Measurements from ENCODE around the gene DCLK2. TPM values are rescaled to one million over a fixed set of nuclear protein-coding genes. Genes with fewer than 3 reads are reported as not detected.

The DCLK2 gene
- total RNA-seq, 4 donors from 2014 or later, result 0.61 to 4.0 (median 0.74) TPM

- intact Hi-C loops (cut with DNase I), result loop anchor here (10.0 kb wide), 1 partner anchor 575 kb away; no protein-coding TSS in a partner anchor
- Histone ChIP-seq H3K4me1 (no peaks in the 10 kb centered on the region), H3K36me3 (peaks cover 0 to 10% (median 0%) of the 10 kb centered on the region in 3 donors), H3K27me3 (no peaks in the 10 kb centered on the region), H3K9me3 (no peaks in the 10 kb centered on the region), H3K4me3 (no peak overlapping the region), H3K27ac (no peak overlapping the region)
- TF ChIP-seq, protein P1, sequence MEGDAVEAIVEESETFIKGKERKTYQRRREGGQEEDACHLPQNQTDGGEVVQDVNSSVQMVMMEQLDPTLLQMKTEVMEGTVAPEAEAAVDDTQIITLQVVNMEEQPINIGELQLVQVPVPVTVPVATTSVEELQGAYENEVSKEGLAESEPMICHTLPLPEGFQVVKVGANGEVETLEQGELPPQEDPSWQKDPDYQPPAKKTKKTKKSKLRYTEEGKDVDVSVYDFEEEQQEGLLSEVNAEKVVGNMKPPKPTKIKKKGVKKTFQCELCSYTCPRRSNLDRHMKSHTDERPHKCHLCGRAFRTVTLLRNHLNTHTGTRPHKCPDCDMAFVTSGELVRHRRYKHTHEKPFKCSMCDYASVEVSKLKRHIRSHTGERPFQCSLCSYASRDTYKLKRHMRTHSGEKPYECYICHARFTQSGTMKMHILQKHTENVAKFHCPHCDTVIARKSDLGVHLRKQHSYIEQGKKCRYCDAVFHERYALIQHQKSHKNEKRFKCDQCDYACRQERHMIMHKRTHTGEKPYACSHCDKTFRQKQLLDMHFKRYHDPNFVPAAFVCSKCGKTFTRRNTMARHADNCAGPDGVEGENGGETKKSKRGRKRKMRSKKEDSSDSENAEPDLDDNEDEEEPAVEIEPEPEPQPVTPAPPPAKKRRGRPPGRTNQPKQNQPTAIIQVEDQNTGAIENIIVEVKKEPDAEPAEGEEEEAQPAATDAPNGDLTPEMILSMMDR (IDR thresholded peaks at IDR 0.05), result no peak
- no peak for TF ChIP-seq POLR2A (IDR thresholded peaks at IDR 0.05)
- 87 to 95% methylated on average over 3 of the region's 3 CpGs for WGBS, 2 donors
- no peak for DNase-seq
Observed at GRCh38 chr4:150289881-150290280, 211.6 kb downstream of the DCLK2 start.

DNA sequence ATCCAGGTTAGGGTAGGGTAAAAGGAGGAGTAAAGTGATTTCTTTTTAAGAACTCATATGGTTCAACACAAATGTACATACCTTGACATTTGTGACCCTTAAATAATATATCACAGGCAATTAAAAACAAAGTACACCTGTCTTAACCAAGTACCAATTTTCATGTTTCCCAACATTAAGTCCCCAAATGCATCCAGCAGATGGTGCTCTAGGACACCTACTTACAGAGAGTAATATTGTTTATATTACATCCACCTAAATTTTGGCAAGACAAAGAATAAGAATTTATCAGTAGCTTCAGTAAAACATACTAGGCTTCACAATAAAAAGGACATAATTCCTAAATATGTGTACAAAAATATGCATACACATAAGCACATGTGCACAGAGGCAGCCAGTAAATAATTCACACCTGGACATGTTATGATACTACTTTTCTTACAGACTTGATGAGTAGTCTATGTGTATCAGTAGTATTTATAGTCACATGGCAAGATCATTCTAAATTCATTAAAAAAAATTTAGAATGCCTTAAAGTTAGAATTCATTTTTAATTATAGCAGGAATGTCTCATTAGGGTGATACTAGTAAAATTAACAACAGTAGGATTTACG, 219.7 kb downstream of the DCLK2 start:
- Histone ChIP-seq H3K4me1 (no peaks in the 10 kb centered on the region), H3K27me3 (no peaks in the 10 kb centered on the region), H3K9me3 (no peaks in the 10 kb centered on the region), H3K4me3 (no peak overlapping the region), H3K27ac (no peak overlapping the region), H3K36me3 (no peaks in the 10 kb centered on the region)
- 91 to 94% methylated on average over 1 of the region's 1 CpG for WGBS, 2 donors
- no peak for DNase-seq
- intact Hi-C loops (cut with DNase I), result loop anchor here (10.0 kb wide), 1 partner anchor 567 kb away; no protein-coding TSS in a partner anchor
- no peak for TF ChIP-seq POLR2A (IDR thresholded peaks at IDR 0.05)
- TF ChIP-seq, protein P1 (IDR thresholded peaks at IDR 0.05), result peak; percentile 24 to 64 (median 46)

DNA sequence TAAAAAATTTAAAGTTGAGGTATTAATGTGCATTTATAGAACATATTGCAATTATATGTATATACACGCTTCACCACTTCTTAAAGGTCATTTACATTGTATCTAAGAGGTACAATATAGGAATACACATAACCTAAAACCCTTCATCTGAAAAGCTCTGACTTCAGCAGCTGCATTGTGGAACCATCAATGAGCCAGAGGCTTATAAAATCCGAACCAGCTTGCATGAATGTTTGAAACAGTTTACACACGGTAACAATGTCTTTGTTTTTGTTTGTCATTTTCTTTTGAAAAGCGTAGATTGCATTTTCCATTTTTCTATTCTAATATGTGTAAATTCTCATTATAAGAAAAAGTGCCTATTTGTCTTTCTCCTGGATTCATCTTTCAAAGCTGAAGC, 221.6 kb downstream of the DCLK2 start:
- H3K27ac ChIP-seq, result no peak overlapping the region
- no peaks in the 10 kb centered on the region for H3K4me1 ChIP-seq
- DNase-seq, result no peak
- 89 to 92% methylated on average over 4 of the region's 4 CpGs for WGBS, 2 donors
- no peak for TF ChIP-seq POLR2A (IDR thresholded peaks at IDR 0.05)
- TF ChIP-seq, protein P1 (IDR thresholded peaks at IDR 0.05), result no peak
- intact Hi-C loops (cut with DNase I), result loop anchor here (10.0 kb wide), 1 partner anchor 565 kb away; no protein-coding TSS in a partner anchor
- no peaks in the 10 kb centered on the region for H3K9me3 ChIP-seq
- no peaks in the 10 kb centered on the region for H3K27me3 ChIP-seq
- no peaks in the 10 kb centered on the region for H3K36me3 ChIP-seq
- no peak overlapping the region for H3K4me3 ChIP-seq

DNA sequence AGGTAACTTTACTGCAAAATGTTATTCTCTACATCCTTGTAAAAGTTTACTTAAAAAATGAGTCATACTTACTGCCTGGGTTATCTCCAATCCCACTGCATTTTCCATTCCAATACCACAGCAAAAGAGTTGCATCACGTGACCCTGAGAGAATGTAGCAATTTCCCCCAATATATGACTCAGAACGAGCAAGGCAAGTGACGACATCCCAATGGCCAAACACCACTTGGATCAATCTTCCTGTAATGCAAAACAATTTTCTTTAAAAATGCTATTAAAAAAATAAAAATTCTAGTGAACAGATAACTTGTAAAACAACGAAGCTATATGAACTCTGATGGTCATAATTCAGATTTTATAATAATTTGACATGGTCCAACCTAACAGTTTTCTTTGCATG, 224.3 kb downstream of the DCLK2 start:
- Histone ChIP-seq H3K4me1 (no peaks in the 10 kb centered on the region), H3K36me3 (no peaks in the 10 kb centered on the region), H3K27me3 (no peaks in the 10 kb centered on the region), H3K9me3 (no peaks in the 10 kb centered on the region), H3K4me3 (no peak overlapping the region), H3K27ac (no peak overlapping the region)
- no peak for DNase-seq
- WGBS, 2 donors, result 33 to 47% methylated on average over 4 of the region's 4 CpGs
- no peak for TF ChIP-seq POLR2A (IDR thresholded peaks at IDR 0.05)
- TF ChIP-seq, protein P1 (IDR thresholded peaks at IDR 0.05), result no peak
- intact Hi-C loops (cut with DNase I), result no loop called here

DNA sequence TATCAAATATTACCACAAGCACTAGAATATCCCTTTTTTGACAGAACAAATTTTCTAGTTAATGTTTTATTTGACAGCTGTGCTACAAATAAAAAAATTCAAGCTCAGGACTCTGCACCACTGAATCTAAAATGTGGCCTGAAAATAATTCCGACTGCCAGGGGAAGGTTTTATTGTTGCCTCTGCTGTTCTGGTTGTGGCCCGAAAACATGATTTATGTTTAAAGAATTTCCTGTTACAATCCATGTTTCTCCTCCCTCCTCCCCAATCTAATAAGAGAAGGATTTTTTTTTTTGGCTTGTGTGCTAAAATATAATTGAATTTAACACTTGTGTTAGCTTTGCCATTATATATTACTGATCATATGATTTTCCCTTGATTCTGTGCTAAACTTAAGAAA, 227.8 kb downstream of the DCLK2 start:
- WGBS, 2 donors, result 40 to 41% methylated on average over 2 of the region's 2 CpGs
- Histone ChIP-seq H3K36me3 (peaks cover 0 to 16% (median 0%) of the 10 kb centered on the region in 3 donors), H3K27me3 (no peaks in the 10 kb centered on the region), H3K4me3 (no peak overlapping the region), H3K27ac (no peak overlapping the region), H3K9me3 (no peaks in the 10 kb centered on the region), H3K4me1 (no peaks in the 10 kb centered on the region)
- DNase-seq, result no peak
- intact Hi-C loops (cut with DNase I), result no loop called here
- no peak for TF ChIP-seq POLR2A (IDR thresholded peaks at IDR 0.05)
- TF ChIP-seq, protein P1 (IDR thresholded peaks at IDR 0.05), result no peak
